Measurements from ENCODE around the gene DMD. TPM values are rescaled to one million over a fixed set of nuclear protein-coding genes. Genes with fewer than 3 reads are reported as not detected.
"Not testable (repeated sequence)": the region's sequence is repeated elsewhere in the genome, so short reads cannot be mapped to it uniquely, and the experiment has no call there.

Gene DMD
- total and polyA plus RNA-seq, 3 experiments from 2014 or later: 0.03 to 0.48 (median 0.40) TPM

- no peak for DNase-seq
- H3K27me3 ChIP-seq (ENCODE audit: insufficient read depth, low read length, poor library complexity, severe bottlenecking): no peaks in the 10 kb centered on the region
- H3K36me3 ChIP-seq (ENCODE audit: insufficient read depth, low read length): no peaks in the 10 kb centered on the region
- Mint-ChIP-seq H3K4me3 (no peak overlapping the region), H3K36me3 (no peaks in the 10 kb centered on the region), H3K9me3 (peaks cover 0 to 16% (median 2%) of the 10 kb centered on the region in 5 donors), H3K27ac (no peak overlapping the region), H3K27me3 (no peaks in the 10 kb centered on the region), H3K4me1 (no peaks in the 10 kb centered on the region)
- no peak overlapping the region for H3K4me3 ChIP-seq (ENCODE audit: low read length)
- ChIA-PET POLR2A (no interaction called here), CTCF (no interaction called here)
- H3K27ac ChIP-seq (ENCODE audit: low read depth, low read length): no peak overlapping the region
- no peaks in the 10 kb centered on the region for H3K9me3 ChIP-seq (ENCODE audit: low read length)
- no peaks in the 10 kb centered on the region for H3K4me1 ChIP-seq (ENCODE audit: insufficient read depth, low read length)
These were observed 638.7 kb downstream of the DMD start for GRCh38 chrX:32572644-32573043.

GRCh38 chrX:32571579-32571978 is 639.8 kb downstream of the DMD start:
- Histone ChIP-seq H3K36me3 (ENCODE audit: insufficient read depth, low read length) (no peaks in the 10 kb centered on the region), H3K27ac (ENCODE audit: low read depth, low read length) (no peak overlapping the region), H3K27me3 (ENCODE audit: insufficient read depth, low read length, poor library complexity, severe bottlenecking) (no peaks in the 10 kb centered on the region), H3K4me3 (ENCODE audit: low read length) (no peak overlapping the region), H3K9me3 (ENCODE audit: low read length) (no peaks in the 10 kb centered on the region), H3K4me1 (ENCODE audit: insufficient read depth, low read length) (no peaks in the 10 kb centered on the region)
- H3K36me3 Mint-ChIP-seq: no peaks in the 10 kb centered on the region
- H3K9me3 Mint-ChIP-seq: peaks cover 0 to 16% (median 2%) of the 10 kb centered on the region in 5 donors
- no peak overlapping the region for H3K4me3 Mint-ChIP-seq
- ChIA-PET CTCF (no interaction called here), POLR2A (no interaction called here)
- H3K27ac Mint-ChIP-seq: no peak overlapping the region
- H3K27me3 Mint-ChIP-seq: no peaks in the 10 kb centered on the region
- no peak for DNase-seq
- no peaks in the 10 kb centered on the region for H3K4me1 Mint-ChIP-seq

- Mint-ChIP-seq H3K4me1 (no peaks in the 10 kb centered on the region), H3K4me3 (no peak overlapping the region), H3K36me3 (no peaks in the 10 kb centered on the region), H3K27ac (no peak overlapping the region), H3K9me3 (peaks cover 0 to 7% (median 5%) of the 10 kb centered on the region in 5 donors), H3K27me3 (peaks cover 0 to 1% of the 10 kb centered on the region in 2 donors)
- H3K36me3 ChIP-seq (ENCODE audit: insufficient read depth, low read length): no peaks in the 10 kb centered on the region
- POLR2A ChIA-PET: no interaction called here
- DNase-seq: no peak
- no peaks in the 10 kb centered on the region for H3K27me3 ChIP-seq (ENCODE audit: insufficient read depth, low read length, poor library complexity, severe bottlenecking)
- H3K27ac ChIP-seq (ENCODE audit: low read depth, low read length): no peak overlapping the region
- CTCF ChIA-PET: no interaction called here
- H3K4me1 ChIP-seq (ENCODE audit: insufficient read depth, low read length): no peaks in the 10 kb centered on the region
- H3K9me3 ChIP-seq (ENCODE audit: low read length): no peaks in the 10 kb centered on the region
- H3K4me3 ChIP-seq (ENCODE audit: low read length): no peak overlapping the region
These were observed 649.1 kb downstream of the DMD start for GRCh38 chrX:32562261-32562660.

GRCh38 chrX:32545101-32545500 is 666.2 kb downstream of the DMD start:
- H3K4me3 Mint-ChIP-seq: no peak overlapping the region
- H3K36me3 ChIP-seq (ENCODE audit: insufficient read depth, low read length): no peaks in the 10 kb centered on the region
- no peaks in the 10 kb centered on the region for H3K4me1 Mint-ChIP-seq
- POLR2A ChIA-PET: no interaction called here
- H3K9me3 Mint-ChIP-seq: no peaks in the 10 kb centered on the region
- no peaks in the 10 kb centered on the region for H3K4me1 ChIP-seq (ENCODE audit: insufficient read depth, low read length)
- H3K27ac Mint-ChIP-seq: no peak overlapping the region
- no peaks in the 10 kb centered on the region for H3K27me3 ChIP-seq (ENCODE audit: insufficient read depth, low read length, poor library complexity, severe bottlenecking)
- H3K27me3 Mint-ChIP-seq: peaks cover 0 to 1% of the 10 kb centered on the region in 2 donors
- no peaks in the 10 kb centered on the region for H3K9me3 ChIP-seq (ENCODE audit: low read length)
- no peaks in the 10 kb centered on the region for H3K36me3 Mint-ChIP-seq
- no peak overlapping the region for H3K27ac ChIP-seq (ENCODE audit: low read depth, low read length)
- no peak overlapping the region for H3K4me3 ChIP-seq (ENCODE audit: low read length)
- no peak for DNase-seq
- CTCF ChIA-PET: no interaction called here

- Histone ChIP-seq H3K27me3 (ENCODE audit: insufficient read depth, low read length, poor library complexity, severe bottlenecking) (no peaks in the 10 kb centered on the region), H3K27ac (ENCODE audit: low read depth, low read length) (no peak overlapping the region), H3K36me3 (ENCODE audit: insufficient read depth, low read length) (no peaks in the 10 kb centered on the region), H3K4me3 (ENCODE audit: low read length) (no peak overlapping the region), H3K4me1 (ENCODE audit: insufficient read depth, low read length) (no peaks in the 10 kb centered on the region), H3K9me3 (ENCODE audit: low read length) (no peaks in the 10 kb centered on the region)
- Mint-ChIP-seq H3K36me3 (no peaks in the 10 kb centered on the region), H3K4me3 (no peak overlapping the region), H3K27ac (no peak overlapping the region), H3K4me1 (no peaks in the 10 kb centered on the region), H3K9me3 (peaks cover 0 to 4% (median 0%) of the 10 kb centered on the region in 5 donors), H3K27me3 (peaks cover 0 to 2% of the 10 kb centered on the region in 2 donors)
- ChIA-PET POLR2A (no interaction called here), CTCF (no interaction called here)
- DNase-seq: no peak
These were observed 672.8 kb downstream of the DMD start for GRCh38 chrX:32538554-32538953.

GRCh38 chrX:32533848-32534247 is 677.5 kb downstream of the DMD start:
- Histone ChIP-seq H3K4me1 (ENCODE audit: insufficient read depth, low read length) (no peaks in the 10 kb centered on the region), H3K4me3 (ENCODE audit: low read length) (no peak overlapping the region), H3K9me3 (ENCODE audit: low read length) (no peaks in the 10 kb centered on the region), H3K36me3 (ENCODE audit: insufficient read depth, low read length) (no peaks in the 10 kb centered on the region), H3K27ac (ENCODE audit: low read depth, low read length) (no peak overlapping the region), H3K27me3 (ENCODE audit: insufficient read depth, low read length, poor library complexity, severe bottlenecking) (no peaks in the 10 kb centered on the region)
- Mint-ChIP-seq H3K27me3 (peaks cover 0 to 2% of the 10 kb centered on the region in 2 donors), H3K4me3 (no peak overlapping the region), H3K36me3 (no peaks in the 10 kb centered on the region), H3K27ac (no peak overlapping the region), H3K9me3 (peaks cover 0 to 4% (median 0%) of the 10 kb centered on the region in 5 donors), H3K4me1 (no peaks in the 10 kb centered on the region)
- CTCF ChIA-PET: no interaction called here
- DNase-seq: no peak
- POLR2A ChIA-PET: no interaction called here

GRCh38 chrX:32532262-32532661 is 679.1 kb downstream of the DMD start:
- H3K4me3 ChIP-seq (ENCODE audit: low read length): no peak overlapping the region
- H3K27me3 Mint-ChIP-seq: peaks cover 0 to 4% of the 10 kb centered on the region in 2 donors

GRCh38 chrX:32530802-32531403 is 680.4 kb downstream of the DMD start:
- Mint-ChIP-seq H3K9me3 (peaks cover 0 to 4% (median 0%) of the 10 kb centered on the region in 5 donors), H3K27me3 (peaks cover 0 to 4% of the 10 kb centered on the region in 2 donors), H3K36me3 (no peaks in the 10 kb centered on the region), H3K4me3 (no peak overlapping the region), H3K27ac (no peak overlapping the region), H3K4me1 (no peaks in the 10 kb centered on the region)
- H3K36me3 ChIP-seq (ENCODE audit: insufficient read depth, low read length): no peaks in the 10 kb centered on the region
- H3K4me3 ChIP-seq (ENCODE audit: low read length): no peak overlapping the region
- DNase-seq: no peak
- no peak overlapping the region for H3K27ac ChIP-seq (ENCODE audit: low read depth, low read length)
- H3K9me3 ChIP-seq (ENCODE audit: low read length): no peaks in the 10 kb centered on the region
- POLR2A ChIA-PET: no interaction called here
- H3K4me1 ChIP-seq (ENCODE audit: insufficient read depth, low read length): no peaks in the 10 kb centered on the region
- CTCF ChIA-PET: no interaction called here
- no peaks in the 10 kb centered on the region for H3K27me3 ChIP-seq (ENCODE audit: insufficient read depth, low read length, poor library complexity, severe bottlenecking)

More at GRCh38 chrX:32532262-32532661, 679.1 kb downstream of the DMD start:
- H3K27ac ChIP-seq (ENCODE audit: low read depth, low read length): no peak overlapping the region
- H3K4me1 ChIP-seq (ENCODE audit: insufficient read depth, low read length): no peaks in the 10 kb centered on the region
- H3K36me3 Mint-ChIP-seq: no peaks in the 10 kb centered on the region
- H3K9me3 ChIP-seq (ENCODE audit: low read length): no peaks in the 10 kb centered on the region
- no peaks in the 10 kb centered on the region for H3K27me3 ChIP-seq (ENCODE audit: insufficient read depth, low read length, poor library complexity, severe bottlenecking)
- H3K36me3 ChIP-seq (ENCODE audit: insufficient read depth, low read length): no peaks in the 10 kb centered on the region
- H3K4me3 Mint-ChIP-seq: no peak overlapping the region
- peaks cover 0 to 4% (median 0%) of the 10 kb centered on the region in 5 donors for H3K9me3 Mint-ChIP-seq
- POLR2A ChIA-PET: no interaction called here
- H3K27ac Mint-ChIP-seq: no peak overlapping the region
- no peaks in the 10 kb centered on the region for H3K4me1 Mint-ChIP-seq
- CTCF ChIA-PET: no interaction called here
- no peak for DNase-seq

- DNase-seq; H3K4me1 ChIP-seq (ENCODE audit: insufficient read depth, low read length); H3K4me3 Mint-ChIP-seq; H3K36me3 ChIP-seq (ENCODE audit: insufficient read depth, low read length); H3K4me1 Mint-ChIP-seq; H3K4me3 ChIP-seq (ENCODE audit: low read length); H3K27me3 ChIP-seq (ENCODE audit: insufficient read depth, low read length, poor library complexity, severe bottlenecking); H3K9me3 Mint-ChIP-seq; H3K9me3 ChIP-seq (ENCODE audit: low read length); H3K36me3 Mint-ChIP-seq; H3K27me3 Mint-ChIP-seq; H3K27ac Mint-ChIP-seq; H3K27ac ChIP-seq (ENCODE audit: low read depth, low read length); POLR2A ChIA-PET: not testable (repeated sequence)
- CTCF ChIA-PET: interaction anchor here (0.7 kb wide), 1 partner anchor 54 kb away, joined by 3 read pairs; no protein-coding TSS in a partner anchor
These were observed 682.9 kb downstream of the DMD start for GRCh38 chrX:32528451-32528850.

Data from CD8-positive, alpha-beta memory T cell (primary cell).